ENCODE data around the gene SNX1.

DNA sequence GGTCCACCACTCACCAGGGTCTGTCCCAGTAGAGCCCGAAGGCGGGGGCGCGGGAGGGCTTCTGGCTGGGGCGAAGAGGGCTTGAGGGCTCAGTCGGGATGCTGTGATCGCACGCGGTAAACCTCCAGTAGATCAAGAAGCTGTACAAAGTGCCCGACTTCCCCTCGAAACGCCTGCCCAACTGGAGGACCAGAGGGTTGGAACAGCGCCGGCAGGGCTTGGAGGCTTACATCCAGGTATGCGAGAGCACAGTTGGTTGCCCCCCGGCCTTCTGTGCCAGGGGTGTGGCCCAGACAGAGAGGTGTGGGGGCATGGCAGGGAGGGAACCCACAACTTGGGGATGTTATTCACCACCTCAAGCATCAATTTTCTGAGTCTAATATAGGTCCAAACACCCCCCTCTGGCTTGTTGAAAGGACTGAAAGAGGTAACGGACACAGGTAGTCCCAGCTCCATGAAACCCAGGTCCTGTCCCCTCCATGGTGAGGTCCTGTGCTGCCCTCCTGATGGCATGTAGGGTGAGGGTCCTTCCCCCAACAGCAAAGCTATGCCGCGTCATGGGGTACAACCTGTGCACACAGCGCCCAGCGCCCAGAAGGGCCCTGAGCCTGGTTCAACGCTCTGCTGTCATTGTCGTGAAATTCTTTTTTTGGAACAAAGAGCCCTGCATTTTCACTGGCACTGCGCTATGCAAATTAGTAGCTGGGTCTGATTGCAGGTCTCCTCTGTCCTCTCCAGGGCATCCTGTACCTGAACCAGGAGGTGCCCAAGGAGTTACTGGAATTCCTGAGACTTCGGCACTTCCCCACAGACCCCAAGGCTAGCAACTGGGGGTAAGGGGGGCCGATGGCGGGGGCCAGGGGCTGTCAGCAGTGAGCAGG is 57.0 kb downstream of the SNX1 start:
- no peak for TF ChIP-seq POLR2A (IDR thresholded peaks at IDR 0.05; ENCODE audit: extremely low read depth, insufficient read length)
- no peak for TF ChIP-seq CTCF (IDR thresholded peaks at IDR 0.05; ENCODE audit: low read depth, low read length)
